HUES6 (cell line): ENCODE data around the gene MAT2A.

Source experiments
- H3K27ac ChIP-seq: 2 replicates; pipeline ENCODE4 v1.7.0; 2013; ENCODE audit warnings: low read depth, mild to moderate bottlenecking, low read length, inconsistent platforms
- H3K27me3 ChIP-seq: 2 replicates; pipeline ENCODE4 v1.6.1; 2013; ENCODE audit warnings: low read length; ENCODE audit not compliant: control insufficient read depth, insufficient read depth
- H3K36me3 ChIP-seq: 2 replicates; pipeline ENCODE4 v1.6.1; 2013; ENCODE audit warnings: low read length; ENCODE audit not compliant: control insufficient read depth, insufficient read depth
- H3K4me1 ChIP-seq: 2 replicates; pipeline ENCODE4 v1.6.1; 2013; ENCODE audit warnings: low read length; ENCODE audit not compliant: control insufficient read depth, insufficient read depth
- H3K4me3 ChIP-seq: 2 replicates; pipeline ENCODE4 v1.5.1; 2013; ENCODE audit warnings: low read depth, low read length
- H3K9ac ChIP-seq: one replicate; pipeline ENCODE4 v1.6.1; 2013; ENCODE audit warnings: mild to moderate bottlenecking, low read length
- H3K9me3 ChIP-seq: 2 replicates; pipeline ENCODE4 v1.6.1; 2013; ENCODE audit warnings: low read depth, low read length; ENCODE audit not compliant: control insufficient read depth, insufficient read depth

Gene MAT2A

GRCh38 chr2:85525567-85525966 lies 13.4 kb upstream of the MAT2A start:
- Histone ChIP-seq H3K9me3 (no peaks in the 10 kb centered on the region), H3K36me3 (no peaks in the 10 kb centered on the region), H3K27ac (no peak overlapping the region), H3K4me1 (peaks cover 16% of the 10 kb centered on the region), H3K4me3 (no peak overlapping the region), H3K27me3 (no peaks in the 10 kb centered on the region), H3K9ac (no peak overlapping the region)

- Histone ChIP-seq H3K4me3 (no peak overlapping the region), H3K27me3 (no peaks in the 10 kb centered on the region), H3K27ac (no peak overlapping the region), H3K4me1 (peaks cover 16% of the 10 kb centered on the region), H3K9me3 (no peaks in the 10 kb centered on the region), H3K36me3 (no peaks in the 10 kb centered on the region), H3K9ac (no peak overlapping the region)
Observed at GRCh38 chr2:85527787-85528186, 11.2 kb upstream of the MAT2A start.

GRCh38 chr2:85528355-85528754 lies 10.6 kb upstream of the MAT2A start:
- Histone ChIP-seq H3K4me3 (no peak overlapping the region), H3K27me3 (no peaks in the 10 kb centered on the region), H3K9ac (no peak overlapping the region), H3K4me1 (peaks cover 16% of the 10 kb centered on the region), H3K27ac (no peak overlapping the region), H3K36me3 (no peaks in the 10 kb centered on the region), H3K9me3 (no peaks in the 10 kb centered on the region)

GRCh38 chr2:85529809-85530208 lies 9.2 kb upstream of the MAT2A start:
- Histone ChIP-seq H3K4me1 (peaks cover 10% of the 10 kb centered on the region), H3K27me3 (no peaks in the 10 kb centered on the region), H3K4me3 (no peak overlapping the region), H3K36me3 (no peaks in the 10 kb centered on the region), H3K9ac (no peak overlapping the region), H3K27ac (no peak overlapping the region), H3K9me3 (no peaks in the 10 kb centered on the region)

- H3K27me3 ChIP-seq = no peaks in the 10 kb centered on the region
- no peaks in the 10 kb centered on the region for H3K36me3 ChIP-seq
- no peak overlapping the region for H3K4me3 ChIP-seq
- H3K9ac ChIP-seq = no peak overlapping the region
- H3K4me1 ChIP-seq = no peaks in the 10 kb centered on the region
- H3K27ac ChIP-seq = no peak overlapping the region
- H3K9me3 ChIP-seq = no peaks in the 10 kb centered on the region
Observed at GRCh38 chr2:85531589-85531988, 7.4 kb upstream of the MAT2A start.

GRCh38 chr2:85534099-85534498 lies 4.9 kb upstream of the MAT2A start:
- Histone ChIP-seq H3K36me3 (peaks cover 1% of the 10 kb centered on the region), H3K4me3 (no peak overlapping the region), H3K27ac (no peak overlapping the region), H3K9ac (no peak overlapping the region), H3K9me3 (no peaks in the 10 kb centered on the region), H3K4me1 (peaks cover 12% of the 10 kb centered on the region), H3K27me3 (no peaks in the 10 kb centered on the region)

- Histone ChIP-seq H3K4me1 (peaks cover 12% of the 10 kb centered on the region), H3K4me3 (no peak overlapping the region), H3K9ac (no peak overlapping the region), H3K9me3 (no peaks in the 10 kb centered on the region), H3K36me3 (peaks cover 7% of the 10 kb centered on the region), H3K27ac (no peak overlapping the region), H3K27me3 (no peaks in the 10 kb centered on the region)
Observed at GRCh38 chr2:85534881-85535280, 4.1 kb upstream of the MAT2A start.

- Histone ChIP-seq H3K9ac (no peak overlapping the region), H3K9me3 (no peaks in the 10 kb centered on the region), H3K4me3 (no peak overlapping the region), H3K27me3 (no peaks in the 10 kb centered on the region), H3K36me3 (peaks cover 23% of the 10 kb centered on the region), H3K27ac (no peak overlapping the region), H3K4me1 (peaks cover 17% of the 10 kb centered on the region)
Observed at GRCh38 chr2:85536479-85536878, 2.5 kb upstream of the MAT2A start.

GRCh38 chr2:85537600-85538506 lies 1.1 kb upstream of the MAT2A start:
- Histone ChIP-seq H3K4me1 (peaks cover 18% of the 10 kb centered on the region), H3K36me3 (peaks cover 37% of the 10 kb centered on the region), H3K27ac (peak overlapping the region; percentile 100)

GRCh38 chr2:85539361-85540132 lies 579 bp downstream of the MAT2A start:
- Histone ChIP-seq H3K27ac (peak overlapping the region; percentile 100), H3K4me1 (peaks cover 18% of the 10 kb centered on the region), H3K4me3 (peak overlapping the region; percentile 100), H3K36me3 (peaks cover 54% of the 10 kb centered on the region), H3K9me3 (no peaks in the 10 kb centered on the region), H3K9ac (peak overlapping the region; percentile 99), H3K27me3 (no peaks in the 10 kb centered on the region)

More at GRCh38 chr2:85537600-85538506, 1.1 kb upstream of the MAT2A start:
- peak overlapping the region; percentile 100 for H3K4me3 ChIP-seq
- H3K9ac ChIP-seq = peak overlapping the region; percentile 99
- no peaks in the 10 kb centered on the region for H3K9me3 ChIP-seq
- no peaks in the 10 kb centered on the region for H3K27me3 ChIP-seq

GRCh38 chr2:85540133-85540648 lies 1.2 kb downstream of the MAT2A start:
- no peaks in the 10 kb centered on the region for H3K9me3 ChIP-seq
- H3K27ac ChIP-seq = peak overlapping the region; percentile 100
- H3K9ac ChIP-seq = peak overlapping the region; percentile 99
- peak overlapping the region; percentile 100 for H3K4me3 ChIP-seq
- H3K4me1 ChIP-seq = peaks cover 18% of the 10 kb centered on the region
- no peaks in the 10 kb centered on the region for H3K27me3 ChIP-seq
- peaks cover 61% of the 10 kb centered on the region for H3K36me3 ChIP-seq
